ENCODE results near the gene C14orf93. TPM values are rescaled to one million over a fixed set of nuclear protein-coding genes. Genes with fewer than 3 reads are reported as not detected.
A peak's percentile ranks its signal among the peaks of the same experiment; 100 is the strongest.

C14orf93 gene
- total and polyA plus RNA-seq, 9 of the 15 experiments (the other 6 are each of a cell fraction or from before 2014, with no cell fraction given), result 2.2 to 22.4 (median 16.1) TPM

GRCh38 chr14:23020143-23021128 lies 10.5 kb upstream of the C14orf93 start (continued):
- TF ChIP-seq ZBTB11 (CRISPR knock-in tag; IDR thresholded peaks at IDR 0.05) (0 out of 6 replicates have a peak, but pooled peaks of 1 of the 3 experiments have one; percentile 41), ZNF830 (CRISPR knock-in tag; IDR thresholded peaks at IDR 0.05) (no peak), CTCF (IDR thresholded peaks at IDR 0.05 in 2 of 3, conservative IDR thresholded peaks at IDR 0.05 in 1 of 3; ENCODE audit: insufficient read depth in 2 of 3, low read depth in 1 of 3, low read length in 3 of 3) (no peak), ZNF165 (CRISPR knock-in tag; IDR thresholded peaks at IDR 0.05; ENCODE audit: borderline replicate concordance) (no peak), TEAD4 (IDR thresholded peaks at IDR 0.05; ENCODE audit: low read length) (peak; percentile 88), TEAD4 (CRISPR knock-in tag; IDR thresholded peaks at IDR 0.05; ENCODE audit: borderline replicate concordance) (no peak), KLF10 (CRISPR knock-in tag; IDR thresholded peaks at IDR 0.05) (no peak), ZNF263 (CRISPR knock-in tag; IDR thresholded peaks at IDR 0.05; ENCODE audit: borderline replicate concordance) (peak; percentile 60; the same call in 1 of the 2 replicates), GATA2 (CRISPR knock-in tag; IDR thresholded peaks at IDR 0.05) (peak; percentile 63; the same call in 1 of the 2 replicates), MXI1 (IDR thresholded peaks at IDR 0.05; ENCODE audit: low read depth, low read length) (no peak), ZNF639 (CRISPR knock-in tag; conservative IDR thresholded peaks at IDR 0.05 in 1 of 2, IDR thresholded peaks at IDR 0.05 in 1 of 2) (0 out of 4 replicates have a peak, but pooled peaks of 1 of the 2 experiments have one; percentile 24), YY1 (IDR thresholded peaks at IDR 0.05; ENCODE audit: borderline replicate concordance in 1 of 3, control insufficient read depth in 1 of 3, extremely low read depth in 1 of 3, insufficient read depth in 3 of 3, insufficient read length in 1 of 3, insufficient replicate concordance in 2 of 3, low read depth in 1 of 3, low read length in 2 of 3) (peak in 1 of 3 experiments; percentile 40), POLR2AphosphoS5 (IDR thresholded peaks at IDR 0.05; ENCODE audit: control insufficient read depth, insufficient read depth, low read depth, low read length) (peak; percentile 87), NELFE (IDR thresholded peaks at IDR 0.05; ENCODE audit: insufficient read depth, insufficient read length) (no peak), DIDO1 (tag; IDR thresholded peaks at IDR 0.05; ENCODE audit: low read depth) (no peak), MXD1 (CRISPR knock-in tag; IDR thresholded peaks at IDR 0.05; ENCODE audit: borderline replicate concordance, poor library complexity, severe bottlenecking) (no peak)
